GM10266 (cell line): ENCODE measurements around the gene PTCD3.
A peak's percentile ranks its signal among the peaks of the same experiment; 100 is the strongest.

Experiments
- DNase-seq: peaks from one replicate; pipeline ENCODE4 v3.0.0; 2012; ENCODE audit errors: extremely low spot score
- CTCF ChIP-seq: IDR thresholded peaks from 2 replicates; pipeline ENCODE4 v1.5.1; 2012; ENCODE audit warnings: mild to moderate bottlenecking, low read depth; ENCODE audit not compliant: control insufficient read depth, insufficient read depth; ENCODE audit errors: missing control alignments

PTCD3 gene

GRCh38 chr2:86082756-86083155, 23.3 kb upstream of the PTCD3 start:
- no peak for TF ChIP-seq CTCF
- DNase-seq = no peak

- TF ChIP-seq CTCF = peak; percentile 28
Observed at GRCh38 chr2:86087936-86088850, 17.8 kb upstream of the PTCD3 start.

GRCh38 chr2:86094229-86094628, 11.8 kb upstream of the PTCD3 start:
- TF ChIP-seq CTCF = no peak
- no peak for DNase-seq

More at GRCh38 chr2:86087936-86088850, 17.8 kb upstream of the PTCD3 start:
- DNase-seq = no peak

- no peak for DNase-seq
Observed at GRCh38 chr2:86097114-86097896, 8.7 kb upstream of the PTCD3 start.

GRCh38 chr2:86097913-86098312, 8.1 kb upstream of the PTCD3 start:
- no peak for DNase-seq
- no peak for TF ChIP-seq CTCF

More at GRCh38 chr2:86097114-86097896, 8.7 kb upstream of the PTCD3 start:
- TF ChIP-seq CTCF = no peak

- TF ChIP-seq CTCF = no peak
- DNase-seq = no peak
Observed at GRCh38 chr2:86102157-86102556, 3.9 kb upstream of the PTCD3 start.
